GM13977 (cell line): ENCODE data around the gene DAB2.

Source experiments
- DNase-seq: peaks from one replicate; pipeline ENCODE4 v3.0.0; 2012; ENCODE audit warnings: low spot score
- CTCF ChIP-seq: IDR thresholded peaks from 2 replicates; pipeline ENCODE4 v1.5.1; 2012; ENCODE audit warnings: mild to moderate bottlenecking, control low read depth; ENCODE audit not compliant: insufficient read depth; ENCODE audit errors: extremely low read depth, missing control alignments
- in situ Hi-C: fragments of 300-500 bp; cut with MboI; formaldehyde crosslinking; loops from one replicate; pipeline ENCODE4 v1.12.0; 2022; ENCODE audit warnings: low sequenced_read_pairs, low pct_unique_long_range_greater_than_20kb, mixed read lengths, inconsistent platforms; ENCODE audit not compliant: unreplicated experiment

DAB2 gene

GRCh38 chr5:39333104-39333503 lies 91.7 kb downstream of the DAB2 start:
- in situ Hi-C loops, result no loop called here
- TF ChIP-seq CTCF, result no peak
- DNase-seq, result no peak

DNA sequence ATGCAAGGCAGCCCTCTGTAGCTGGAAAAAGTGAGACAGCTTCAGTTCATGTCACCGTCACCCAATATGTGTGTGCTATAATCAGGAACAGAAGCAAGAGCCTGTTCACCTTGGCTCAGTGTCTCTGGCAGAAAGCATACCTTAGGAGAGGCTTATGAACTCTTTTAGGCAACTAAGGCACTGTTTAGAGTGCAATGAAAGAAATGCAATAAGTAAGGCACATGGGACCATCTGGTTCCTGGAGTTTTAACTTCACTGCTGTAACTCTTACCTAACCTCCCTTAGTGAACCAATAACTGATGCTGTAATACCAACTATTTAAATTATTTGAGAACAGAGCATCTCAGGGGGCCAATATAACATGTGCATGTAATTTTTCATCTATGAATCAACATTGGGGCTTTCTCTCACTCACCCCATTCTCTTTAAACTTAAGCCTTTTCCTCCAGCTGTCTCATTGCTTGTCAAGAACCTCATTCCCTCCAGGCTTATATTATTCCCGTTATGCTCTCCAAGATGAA lies 92.9 kb downstream of the DAB2 start:
- TF ChIP-seq CTCF, result no peak
- DNase-seq, result no peak
- in situ Hi-C loops, result no loop called here

GRCh38 chr5:39328731-39329130 lies 96.0 kb downstream of the DAB2 start:
- no peak for TF ChIP-seq CTCF
- in situ Hi-C loops, result no loop called here
- no peak for DNase-seq

DNA sequence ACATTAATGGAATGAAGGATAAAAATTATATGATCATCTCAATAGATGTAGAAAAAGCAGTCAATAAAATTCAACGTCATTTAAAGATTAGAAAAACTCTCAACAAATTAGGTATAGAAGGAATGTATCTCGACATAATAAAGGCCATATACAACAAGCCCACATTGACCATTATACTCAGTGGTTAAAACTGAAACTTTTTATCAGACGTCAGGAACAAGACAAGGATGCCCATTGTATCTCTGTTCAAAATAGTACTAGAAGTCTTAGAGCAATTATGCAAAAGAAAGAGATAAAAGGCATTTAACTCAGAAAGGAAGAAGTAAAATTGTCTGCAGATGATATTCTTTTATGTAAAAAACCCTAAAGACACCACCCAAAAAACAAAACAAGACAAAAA lies 101.2 kb downstream of the DAB2 start:
- in situ Hi-C loops, result no loop called here
- no peak for DNase-seq
- no peak for TF ChIP-seq CTCF
